ENCODE measurements around the gene INTU.

DNA sequence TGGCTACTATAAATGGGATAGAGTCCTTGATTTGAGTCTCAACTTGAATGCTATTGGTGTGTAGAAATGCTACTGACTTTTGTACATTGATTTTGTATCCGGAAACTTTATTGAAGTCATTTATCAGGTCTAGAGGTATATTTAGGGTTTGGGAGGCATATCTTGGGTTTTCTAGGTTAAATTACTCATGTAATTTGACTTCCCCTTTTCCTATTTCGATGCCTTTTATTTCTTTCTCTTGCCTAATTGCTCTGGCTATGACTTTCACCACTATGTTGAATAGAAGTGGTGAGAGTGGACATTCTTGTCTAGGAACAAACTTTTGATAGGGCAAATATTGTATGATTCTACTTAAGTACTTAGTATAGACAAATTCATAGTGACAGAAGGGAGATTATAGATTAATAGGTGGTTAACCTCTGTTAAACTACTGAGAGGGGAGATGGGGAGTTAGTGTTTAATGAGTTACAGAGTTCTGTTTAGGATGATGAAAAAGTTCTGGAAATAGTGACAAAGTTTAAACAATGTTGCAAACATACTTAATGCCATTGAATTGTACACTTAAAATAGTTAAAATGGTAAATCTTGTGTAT is 126.6 kb downstream of the INTU start:
- TF ChIP-seq, protein P1, sequence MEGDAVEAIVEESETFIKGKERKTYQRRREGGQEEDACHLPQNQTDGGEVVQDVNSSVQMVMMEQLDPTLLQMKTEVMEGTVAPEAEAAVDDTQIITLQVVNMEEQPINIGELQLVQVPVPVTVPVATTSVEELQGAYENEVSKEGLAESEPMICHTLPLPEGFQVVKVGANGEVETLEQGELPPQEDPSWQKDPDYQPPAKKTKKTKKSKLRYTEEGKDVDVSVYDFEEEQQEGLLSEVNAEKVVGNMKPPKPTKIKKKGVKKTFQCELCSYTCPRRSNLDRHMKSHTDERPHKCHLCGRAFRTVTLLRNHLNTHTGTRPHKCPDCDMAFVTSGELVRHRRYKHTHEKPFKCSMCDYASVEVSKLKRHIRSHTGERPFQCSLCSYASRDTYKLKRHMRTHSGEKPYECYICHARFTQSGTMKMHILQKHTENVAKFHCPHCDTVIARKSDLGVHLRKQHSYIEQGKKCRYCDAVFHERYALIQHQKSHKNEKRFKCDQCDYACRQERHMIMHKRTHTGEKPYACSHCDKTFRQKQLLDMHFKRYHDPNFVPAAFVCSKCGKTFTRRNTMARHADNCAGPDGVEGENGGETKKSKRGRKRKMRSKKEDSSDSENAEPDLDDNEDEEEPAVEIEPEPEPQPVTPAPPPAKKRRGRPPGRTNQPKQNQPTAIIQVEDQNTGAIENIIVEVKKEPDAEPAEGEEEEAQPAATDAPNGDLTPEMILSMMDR (IDR thresholded peaks at IDR 0.05; ENCODE audit: insufficient read depth, low read length, poor library complexity, severe bottlenecking), result no peak
- TF ChIP-seq EZH2phosphoT487 (conservative IDR thresholded peaks at IDR 0.05; ENCODE audit: low read length), result no peak

Measured in SU-DHL-6 (cell line).